GM13977 (cell line): ENCODE results near the gene PCBP3.

Source experiments
- DNase-seq: peaks from one replicate; pipeline ENCODE4 v3.0.0; 2012; ENCODE audit warnings: low spot score
- CTCF ChIP-seq: IDR thresholded peaks from 2 replicates; pipeline ENCODE4 v1.5.1; 2012; ENCODE audit warnings: mild to moderate bottlenecking, control low read depth; ENCODE audit not compliant: insufficient read depth; ENCODE audit errors: extremely low read depth, missing control alignments
- in situ Hi-C: fragments of 300-500 bp; cut with MboI; formaldehyde crosslinking; loops from one replicate; pipeline ENCODE4 v1.12.0; 2022; ENCODE audit warnings: low sequenced_read_pairs, low pct_unique_long_range_greater_than_20kb, mixed read lengths, inconsistent platforms; ENCODE audit not compliant: unreplicated experiment

The PCBP3 gene

DNA sequence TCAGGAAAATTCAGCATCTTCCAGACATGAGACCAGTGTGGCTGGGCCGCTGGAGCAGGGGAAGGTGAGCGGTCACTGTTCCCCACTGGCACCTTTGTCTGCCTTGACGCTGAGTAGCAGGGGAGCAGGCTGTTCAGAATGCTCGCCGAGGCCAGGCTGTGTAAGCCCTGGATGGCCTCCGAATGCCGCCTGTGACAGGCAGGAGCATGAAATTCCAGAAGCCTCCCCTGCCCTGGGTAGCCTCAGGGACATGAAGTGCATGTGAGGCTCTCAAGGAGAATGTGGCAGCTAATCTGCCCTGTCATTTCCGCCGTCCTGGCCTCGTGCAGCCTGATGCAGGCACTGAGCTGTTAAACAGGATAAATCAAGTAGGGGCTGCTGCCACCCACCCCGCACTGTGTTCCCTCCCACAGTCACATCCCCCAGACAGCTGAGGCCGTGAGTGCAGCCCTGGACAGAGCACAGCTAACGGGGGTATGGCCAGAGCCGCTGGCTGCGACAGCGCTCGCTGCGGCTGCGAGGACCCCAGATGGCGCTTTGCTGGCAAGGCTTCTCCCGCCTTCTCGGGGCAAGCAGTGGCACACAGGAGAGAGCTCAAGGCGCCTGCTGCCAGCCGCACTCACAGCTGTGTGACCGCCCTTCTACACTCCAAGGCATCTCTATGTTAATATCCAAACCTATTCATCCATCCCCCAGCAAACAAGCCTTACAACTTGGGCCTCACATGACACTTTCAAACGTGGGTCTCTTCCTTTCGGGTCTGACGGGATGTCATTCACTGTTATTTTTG lies 233.1 kb downstream of the PCBP3 start:
- in situ Hi-C loops, result no loop called here
- TF ChIP-seq CTCF, result no peak
- DNase-seq, result no peak

GRCh38 chr21:45877171-45877438 lies 233.6 kb downstream of the PCBP3 start:
- no peak for TF ChIP-seq CTCF
- DNase-seq, result no peak
- in situ Hi-C loops, result no loop called here

DNA sequence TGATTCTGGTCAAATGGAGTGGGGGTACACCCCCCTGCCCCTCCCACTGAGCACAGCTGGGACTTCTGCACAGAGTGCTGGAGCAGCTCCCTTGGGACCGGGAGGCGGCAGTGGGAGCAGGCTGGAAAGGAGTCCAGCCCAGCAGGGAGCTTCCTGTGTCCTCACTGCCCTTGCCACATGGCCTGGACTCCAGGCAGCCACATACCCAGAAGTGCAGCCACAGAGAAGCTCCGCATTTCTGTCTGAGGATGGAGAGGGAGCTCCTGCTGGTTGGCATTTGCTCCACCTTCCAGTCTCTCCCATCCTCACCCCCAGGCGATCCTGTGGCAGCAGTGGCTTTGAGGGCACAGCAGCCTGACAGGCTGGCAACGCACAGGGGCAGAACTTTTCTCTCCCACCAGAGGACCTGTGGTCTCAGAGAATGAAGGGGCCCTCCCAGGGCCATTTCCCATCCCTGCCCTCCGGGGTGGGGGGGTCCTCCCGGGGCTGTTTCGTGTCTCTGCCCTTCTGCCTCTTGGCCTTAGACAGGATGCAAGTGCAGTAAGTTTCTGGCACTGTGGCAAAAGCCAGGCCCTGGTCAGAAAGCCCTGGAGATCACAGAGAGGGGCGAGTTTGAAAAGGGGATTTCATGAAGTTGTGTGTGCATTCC lies 234.4 kb downstream of the PCBP3 start:
- no peak for TF ChIP-seq CTCF
- DNase-seq, result no peak
- in situ Hi-C loops, result no loop called here

DNA sequence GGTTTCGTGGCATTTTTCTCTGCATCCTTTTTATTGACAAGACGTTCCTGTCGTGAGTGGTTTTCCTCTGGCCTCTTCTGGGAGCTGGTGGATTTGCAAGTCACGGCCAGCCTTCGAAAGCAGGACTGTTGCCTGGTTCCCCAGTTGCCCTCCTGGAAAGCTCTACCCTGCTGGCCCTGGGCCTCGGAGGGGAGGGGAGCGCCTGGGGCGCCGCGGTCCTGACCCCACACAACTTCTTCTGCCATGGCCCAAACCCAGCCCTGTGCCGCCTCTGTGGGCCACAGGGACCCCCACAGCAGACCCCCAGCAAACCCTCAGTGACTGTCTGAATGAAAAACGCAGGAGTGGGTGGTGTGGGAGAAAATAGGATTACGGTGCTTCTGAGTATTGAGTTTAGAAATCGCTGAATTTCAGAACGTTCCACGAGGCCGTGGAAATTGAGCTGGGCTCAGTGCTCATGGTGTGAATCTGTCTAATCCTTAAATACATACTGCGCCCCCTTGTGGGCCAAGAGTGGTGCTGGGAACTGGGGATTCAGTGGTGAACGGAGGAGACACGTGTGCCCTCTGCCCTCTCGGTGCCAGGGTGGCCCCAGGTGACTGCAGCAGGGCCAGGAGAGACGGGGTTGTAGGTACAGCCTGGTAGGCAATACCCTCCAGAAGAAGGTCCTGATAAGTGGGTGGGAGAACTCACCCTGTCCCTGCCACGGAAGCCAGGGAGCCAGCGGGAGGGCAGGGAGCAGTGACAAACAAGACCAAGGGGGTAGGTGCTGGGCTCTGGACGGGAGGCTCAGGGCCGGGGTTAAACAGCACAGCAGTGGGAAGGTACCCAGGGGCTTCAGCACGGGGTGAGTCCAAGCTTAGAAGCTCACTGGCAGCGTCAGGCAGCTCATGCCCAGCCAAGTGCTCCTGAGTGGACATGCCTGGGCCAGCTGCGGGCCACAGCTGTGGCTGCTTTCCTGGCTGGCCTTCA lies 236.9 kb downstream of the PCBP3 start:
- in situ Hi-C loops, result no loop called here
- TF ChIP-seq CTCF, result peak; percentile 63
- peak; percentile 80 for DNase-seq

DNA sequence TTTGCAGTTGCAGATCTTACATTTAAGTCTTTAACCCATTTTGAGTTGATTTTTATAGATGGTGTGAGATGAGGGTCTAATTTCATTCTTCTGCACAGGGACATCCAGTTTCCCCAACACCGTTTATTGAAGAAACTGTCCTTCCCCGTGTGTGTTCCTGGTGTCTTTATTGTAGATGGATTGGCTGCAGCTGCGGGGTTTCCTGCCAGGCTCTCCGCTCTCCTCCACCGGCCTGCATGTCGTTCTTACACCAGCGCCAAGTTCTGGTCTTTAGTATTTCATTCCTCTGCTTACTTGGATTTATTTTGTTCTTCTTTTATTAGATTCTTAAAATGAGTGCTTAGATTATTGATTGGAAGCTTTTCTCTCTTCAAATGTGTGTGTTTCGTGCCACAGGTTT lies 239.1 kb downstream of the PCBP3 start:
- DNase-seq, result no peak
- in situ Hi-C loops, result no loop called here
- no peak for TF ChIP-seq CTCF

DNA sequence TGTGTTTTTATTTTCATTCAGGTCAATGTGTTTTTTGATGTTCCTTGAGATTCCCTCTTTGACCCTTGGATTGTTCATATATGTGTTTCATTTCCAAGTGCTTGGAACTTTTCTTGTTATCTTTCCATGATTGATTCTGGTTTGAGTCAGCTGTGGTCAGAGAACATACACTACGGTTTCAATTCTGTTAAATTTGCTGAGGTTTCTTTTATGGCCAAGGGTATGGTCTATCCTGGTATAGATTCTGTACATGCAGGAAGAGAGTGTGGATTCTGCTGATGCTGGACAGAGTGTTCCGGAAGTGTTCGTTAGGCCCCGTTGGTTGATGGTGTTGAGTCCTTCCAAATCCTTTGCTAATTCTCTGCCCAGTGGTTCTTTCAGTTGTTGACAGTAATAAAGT lies 239.6 kb downstream of the PCBP3 start:
- no peak for TF ChIP-seq CTCF
- in situ Hi-C loops, result no loop called here
- DNase-seq, result no peak
